GM18907 (cell line): ENCODE measurements around the gene CLIC5.

ENCODE experiments used
- ATAC-seq: cut with Tn5 transposase; IDR thresholded peaks from one replicate; pipeline ENCODE4 v1.9.1; 2021; ENCODE audit warnings: mild to moderate bottlenecking, moderate library complexity; ENCODE audit not compliant: unreplicated experiment

Gene CLIC5

GRCh38 chr6:46000905-46001304 is 14.8 kb downstream of the CLIC5 start:
- ATAC-seq, result no peak

GRCh38 chr6:45998524-45998923 is 17.1 kb downstream of the CLIC5 start:
- ATAC-seq, result no peak

GRCh38 chr6:45997875-45998506 is 17.7 kb downstream of the CLIC5 start:
- no peak for ATAC-seq

GRCh38 chr6:45991189-45991588 is 24.5 kb downstream of the CLIC5 start:
- ATAC-seq, result no peak

- ATAC-seq, result peak; percentile 73
Measured at GRCh38 chr6:45990162-45990561, 25.5 kb downstream of the CLIC5 start.

- ATAC-seq, result no peak
Measured at GRCh38 chr6:45988635-45989034, 27.0 kb downstream of the CLIC5 start.

GRCh38 chr6:45987856-45988255 is 27.8 kb downstream of the CLIC5 start:
- no peak for ATAC-seq

- no peak for ATAC-seq
Measured at GRCh38 chr6:45986746-45987274, 28.9 kb downstream of the CLIC5 start.

- no peak for ATAC-seq
Measured at GRCh38 chr6:45984788-45985425, 30.8 kb downstream of the CLIC5 start.

- ATAC-seq, result no peak
Measured at GRCh38 chr6:45984347-45984746, 31.3 kb downstream of the CLIC5 start.

GRCh38 chr6:45983062-45983461 is 32.6 kb downstream of the CLIC5 start:
- ATAC-seq, result no peak

GRCh38 chr6:45982280-45983036 is 33.2 kb downstream of the CLIC5 start:
- no peak for ATAC-seq

- no peak for ATAC-seq
Measured at GRCh38 chr6:45981046-45981445, 34.6 kb downstream of the CLIC5 start.

GRCh38 chr6:45979311-45979710 is 36.3 kb downstream of the CLIC5 start:
- ATAC-seq, result no peak

- no peak for ATAC-seq
Measured at GRCh38 chr6:45974596-45974995, 41.1 kb downstream of the CLIC5 start.

- no peak for ATAC-seq
Measured at GRCh38 chr6:45972795-45973503, 42.7 kb downstream of the CLIC5 start.

GRCh38 chr6:45971287-45971686 is 44.4 kb downstream of the CLIC5 start:
- no peak for ATAC-seq

- ATAC-seq, result no peak
Measured at GRCh38 chr6:45970326-45970725, 45.3 kb downstream of the CLIC5 start.

- ATAC-seq, result no peak
Measured at GRCh38 chr6:45969883-45970282, 45.8 kb downstream of the CLIC5 start.

- ATAC-seq, result no peak
Measured at GRCh38 chr6:45969026-45969425, 46.6 kb downstream of the CLIC5 start.

GRCh38 chr6:45967363-45967762 is 48.3 kb downstream of the CLIC5 start:
- no peak for ATAC-seq
